Activated T-helper 1 cell treated with Interleukin-2 at 50 U/mL for 16 hours (primary cell): Measurements from ENCODE around the gene RPL31.
"Not testable (repeated sequence)": the region's sequence is repeated elsewhere in the genome, so short reads cannot be mapped to it uniquely, and the experiment has no call there.

Experiments used
- DNase-seq: peaks from one replicate; pipeline ENCODE4 v3.0.0-alpha.2; 2020; ENCODE audit warnings: low read depth

The RPL31 gene

DNA sequence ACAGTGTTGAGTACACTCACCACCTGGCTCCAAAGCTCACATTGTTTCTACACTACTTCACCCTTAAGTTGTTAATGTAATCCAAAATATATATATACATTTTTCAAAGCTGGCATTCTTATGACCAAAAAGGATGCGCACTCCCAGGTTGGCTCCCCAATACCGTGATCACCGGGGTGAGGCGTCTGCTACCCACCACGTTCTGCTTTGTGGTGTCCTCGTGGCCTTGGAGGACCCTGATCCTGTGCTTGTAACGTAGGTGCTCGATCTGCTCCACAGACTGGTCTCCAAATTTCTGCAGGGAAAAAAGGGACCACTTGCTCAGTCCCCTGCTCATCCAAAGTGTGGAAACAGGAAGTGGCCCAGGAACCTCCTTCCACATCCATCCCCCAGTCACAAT is 25.8 kb downstream of the RPL31 start:
- DNase-seq = no peak

DNA sequence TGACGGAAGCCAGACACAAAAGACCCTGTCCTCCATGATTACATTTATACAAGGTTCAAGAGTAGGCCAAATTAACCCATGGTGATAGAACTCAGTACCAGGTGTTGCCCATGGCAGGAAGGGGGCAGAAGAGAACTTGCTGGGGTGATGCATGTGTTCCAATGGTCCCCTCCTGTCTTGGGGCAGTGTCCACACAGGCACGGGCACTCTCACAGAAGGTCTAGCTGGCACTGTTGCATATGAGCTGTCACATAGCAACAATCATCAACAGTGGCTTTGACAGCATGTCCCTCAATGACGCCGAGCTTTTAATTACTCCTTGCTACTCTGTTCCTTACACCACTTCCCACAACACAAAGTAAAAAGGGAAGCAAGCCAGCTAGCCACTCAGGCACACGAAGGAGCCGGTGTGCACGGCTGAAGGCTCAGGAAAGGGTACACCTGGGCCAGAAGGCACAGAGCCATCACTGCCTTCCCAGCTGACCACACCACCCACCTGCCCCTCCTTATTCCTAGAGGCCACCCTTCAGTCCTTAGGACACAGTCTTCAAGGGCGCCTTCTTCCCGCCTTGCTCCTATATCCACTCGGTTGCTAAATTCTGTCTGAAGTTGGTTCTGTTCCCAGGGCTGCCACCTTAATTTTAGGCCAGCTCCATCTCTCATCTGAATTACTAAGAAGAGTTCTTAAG is 28.9 kb downstream of the RPL31 start:
- no peak for DNase-seq

DNA sequence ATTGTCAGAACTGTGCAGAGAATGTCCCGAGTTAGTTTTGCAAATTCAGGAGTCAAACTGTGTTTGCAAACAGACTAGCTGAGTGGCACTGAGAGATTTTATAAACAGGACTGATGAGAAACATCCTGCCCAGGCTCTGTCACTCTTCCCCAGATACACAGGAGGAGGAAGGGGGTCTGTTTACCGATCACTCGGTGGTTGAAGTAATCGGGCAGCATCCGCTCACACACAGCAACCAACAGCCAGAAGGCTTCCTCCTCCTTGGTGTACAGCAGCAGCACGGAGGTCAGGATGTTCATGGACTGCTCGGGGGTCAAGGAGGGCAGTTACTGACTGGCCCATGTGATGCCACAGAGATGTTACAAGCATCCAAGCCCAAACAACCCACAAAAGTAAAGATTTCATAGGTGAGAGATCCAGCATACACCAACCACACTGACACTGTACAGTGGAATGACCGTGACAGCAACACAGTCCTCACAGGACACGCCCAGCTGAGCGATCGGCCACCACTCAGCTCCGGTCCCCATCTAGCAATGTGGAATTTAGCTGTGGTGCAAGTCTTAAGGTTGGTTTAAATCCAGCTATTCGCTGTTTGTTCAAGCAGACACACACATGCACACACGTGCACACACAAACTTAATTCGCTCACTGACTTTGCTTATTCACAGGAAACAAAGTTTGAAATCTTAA is 30.1 kb downstream of the RPL31 start:
- DNase-seq = no peak

GRCh38 chr2:101036562-101036961 is 34.5 kb downstream of the RPL31 start:
- no peak for DNase-seq

- DNase-seq = no peak
Observed at GRCh38 chr2:101037161-101037755, 35.2 kb downstream of the RPL31 start.

GRCh38 chr2:101038455-101039255 is 36.6 kb downstream of the RPL31 start:
- DNase-seq = no peak

DNA sequence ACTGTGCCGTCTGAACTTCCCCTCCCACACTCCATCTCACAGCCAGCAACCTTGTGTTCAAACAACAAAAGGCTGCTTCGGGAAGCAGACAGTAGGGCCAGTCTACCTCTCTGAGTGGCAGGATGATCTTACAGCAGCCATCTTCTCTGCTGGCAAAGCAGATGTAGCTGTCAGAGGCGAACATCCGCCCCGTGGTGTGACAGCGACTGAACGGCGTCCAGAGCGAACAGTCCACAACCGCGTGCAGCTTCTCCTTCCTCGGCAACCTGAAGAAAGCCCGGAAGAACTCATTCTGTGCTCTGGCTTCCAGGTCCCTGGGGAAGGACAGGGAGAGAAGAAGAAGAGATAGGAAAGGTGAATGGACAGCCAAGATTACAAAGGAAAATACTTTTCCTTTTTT is 38.0 kb downstream of the RPL31 start:
- DNase-seq = no peak

- DNase-seq = no peak
Observed at GRCh38 chr2:101040761-101041160, 38.7 kb downstream of the RPL31 start.

- DNase-seq = no peak
Observed at GRCh38 chr2:101041413-101041812, 39.3 kb downstream of the RPL31 start.

GRCh38 chr2:101045330-101045729 is 43.2 kb downstream of the RPL31 start:
- no peak for DNase-seq

DNA sequence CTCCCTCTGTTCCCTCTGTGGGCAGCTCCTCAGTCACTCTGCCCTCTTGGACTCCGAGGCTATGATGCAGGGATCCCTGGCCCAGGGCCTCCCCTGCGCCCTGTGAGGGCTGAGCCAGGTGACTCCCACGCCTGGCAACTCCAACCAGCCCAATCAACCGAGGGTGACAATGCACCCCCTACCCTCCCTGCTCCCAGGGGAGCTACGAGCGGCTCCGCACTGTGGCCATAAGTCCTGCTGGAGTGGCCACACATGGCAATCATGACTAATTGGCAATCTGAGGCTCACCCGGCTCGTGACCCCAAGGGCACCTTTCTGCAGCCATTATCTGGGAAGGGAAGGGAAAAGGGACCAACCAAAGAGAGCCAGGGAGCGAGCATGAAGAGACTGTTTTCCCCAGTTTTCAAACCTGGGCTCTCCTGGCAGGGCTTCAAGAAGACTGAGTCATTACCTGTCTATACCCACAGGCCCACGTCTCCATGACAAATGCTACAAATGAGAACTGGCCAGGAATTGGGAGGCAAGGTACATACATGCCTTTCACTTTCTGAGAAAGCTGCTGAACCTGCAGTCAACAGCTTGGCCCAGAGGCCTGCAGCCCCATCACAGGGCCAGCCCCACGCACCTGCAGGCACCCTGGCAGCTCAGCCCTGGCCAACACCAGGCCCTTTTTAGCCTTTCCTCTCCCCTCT is 45.1 kb downstream of the RPL31 start:
- no peak for DNase-seq

GRCh38 chr2:101047774-101048173 is 45.7 kb downstream of the RPL31 start:
- no peak for DNase-seq

DNA sequence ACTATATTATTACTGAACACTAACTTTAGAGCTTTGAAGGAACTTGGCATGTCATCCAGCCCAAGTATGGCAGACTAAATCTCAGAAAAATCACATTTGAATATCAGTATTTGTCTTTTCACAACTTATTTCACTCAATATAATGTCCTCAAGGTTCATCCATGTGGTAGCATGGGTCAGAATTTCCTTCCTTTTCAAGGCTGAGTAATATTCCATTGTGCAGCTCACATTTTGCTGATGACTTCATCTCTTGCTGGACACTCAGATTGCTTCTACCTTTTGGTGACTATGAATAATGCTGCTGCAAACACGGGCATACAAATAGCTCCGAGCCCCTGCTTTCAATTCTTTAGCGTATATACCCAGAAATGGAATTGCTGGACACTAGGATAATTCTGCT is 46.7 kb downstream of the RPL31 start:
- no peak for DNase-seq

- not testable (repeated sequence) for DNase-seq
Observed at GRCh38 chr2:101050886-101051285, 48.8 kb downstream of the RPL31 start.

- no peak for DNase-seq
Observed at GRCh38 chr2:101052147-101052546, 50.1 kb downstream of the RPL31 start.

DNA sequence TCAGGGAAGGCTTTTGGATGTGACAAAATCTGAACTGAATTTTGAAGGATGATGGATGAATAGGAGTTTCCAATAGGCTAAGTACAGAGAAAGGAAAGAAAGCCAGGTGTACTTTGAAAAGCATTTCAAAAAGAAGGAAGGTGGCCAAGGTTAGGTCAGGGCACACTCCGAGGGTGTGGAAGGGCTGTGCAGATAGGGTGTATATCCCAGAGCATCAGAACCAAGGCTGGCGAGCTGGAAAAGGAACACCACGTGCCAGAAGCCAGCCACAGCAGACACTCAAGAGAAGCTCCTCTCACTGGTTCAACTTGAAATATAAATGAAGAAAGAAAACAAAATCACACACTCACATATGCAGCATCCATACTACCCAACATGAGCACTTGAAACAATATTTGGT is 51.0 kb downstream of the RPL31 start:
- DNase-seq = no peak
